Neutrophil (primary cell): ENCODE measurements around the gene SNW1.
"Not testable (repeated sequence)": the region's sequence is repeated elsewhere in the genome, so short reads cannot be mapped to it uniquely, and the experiment has no call there.

Experiments used
- H3K27ac ChIP-seq: fragments of 200-600 bp; sonication (generic); 2 replicates; pipeline ENCODE4 v1.5.1; 2016; ENCODE audit warnings: mild to moderate bottlenecking, moderate library complexity
- H3K27me3 ChIP-seq: fragments of 200-600 bp; sonication (generic); 2 replicates; pipeline ENCODE4 v1.6.0; 2016; ENCODE audit warnings: mild to moderate bottlenecking
- H3K36me3 ChIP-seq: fragments of 200-600 bp; sonication (generic); 2 replicates; pipeline ENCODE4 v1.5.1; 2017
- H3K4me1 ChIP-seq, 2 experiments: fragments of 200-600 bp in 1 of 2; sonication (generic) in 1 of 2; 1 replicate in 1 of 2; 2 replicates in 1 of 2; pipeline versions ENCODE4 v1.5.1 to v1.6.1; 2013 to 2016; ENCODE audit warnings: low read depth in 1 of 2, low read length in 1 of 2, mild to moderate bottlenecking in 1 of 2, moderate library complexity in 1 of 2; ENCODE audit not compliant: control insufficient read depth in 1 of 2, insufficient read depth in 1 of 2
- H3K4me3 ChIP-seq, 2 experiments: fragments of 200-600 bp in 1 of 2; sonication (generic) in 1 of 2; 1 replicate in 1 of 2; 2 replicates in 1 of 2; pipeline ENCODE4 v1.5.1; 2013 to 2016; ENCODE audit warnings: low read depth in 1 of 2, low read length in 1 of 2, mild to moderate bottlenecking in 1 of 2, moderate library complexity in 1 of 2
- H3K9me3 ChIP-seq: fragments of 200-600 bp; sonication (generic); 2 replicates; pipeline ENCODE4 v1.5.1; 2016
- CTCF ChIP-seq: fragments of 200-600 bp; sonication (generic); IDR thresholded peaks from 2 replicates; pipeline ENCODE4 v1.5.1; 2016; ENCODE audit warnings: antibody characterized with exemption

Gene SNW1

GRCh38 chr14:77790566-77791224 lies 29.7 kb upstream of the SNW1 start:
- H3K9me3 ChIP-seq: no peaks in the 10 kb centered on the region
- H3K27ac ChIP-seq: no peak overlapping the region
- H3K27me3 ChIP-seq: peaks cover 12% of the 10 kb centered on the region
- H3K4me1 ChIP-seq: no peaks in the 10 kb centered on the region
- H3K4me3 ChIP-seq: no peak overlapping the region
- TF ChIP-seq CTCF: no peak
- H3K36me3 ChIP-seq: no peaks in the 10 kb centered on the region

- no peak overlapping the region for H3K27ac ChIP-seq
- H3K9me3 ChIP-seq: no peaks in the 10 kb centered on the region
- no peaks in the 10 kb centered on the region for H3K27me3 ChIP-seq
- H3K36me3 ChIP-seq: no peaks in the 10 kb centered on the region
- H3K4me1 ChIP-seq: no peaks in the 10 kb centered on the region
- no peak overlapping the region for H3K4me3 ChIP-seq
- no peak for TF ChIP-seq CTCF
Observed at GRCh38 chr14:77786148-77786547, 25.2 kb upstream of the SNW1 start.

- no peaks in the 10 kb centered on the region for H3K27me3 ChIP-seq
- no peaks in the 10 kb centered on the region for H3K9me3 ChIP-seq
- no peak overlapping the region for H3K27ac ChIP-seq
- H3K4me1 ChIP-seq: no peaks in the 10 kb centered on the region
- no peak for TF ChIP-seq CTCF
- no peak overlapping the region for H3K4me3 ChIP-seq
- H3K36me3 ChIP-seq: no peaks in the 10 kb centered on the region
Observed at GRCh38 chr14:77782202-77782601, 21.2 kb upstream of the SNW1 start.

DNA sequence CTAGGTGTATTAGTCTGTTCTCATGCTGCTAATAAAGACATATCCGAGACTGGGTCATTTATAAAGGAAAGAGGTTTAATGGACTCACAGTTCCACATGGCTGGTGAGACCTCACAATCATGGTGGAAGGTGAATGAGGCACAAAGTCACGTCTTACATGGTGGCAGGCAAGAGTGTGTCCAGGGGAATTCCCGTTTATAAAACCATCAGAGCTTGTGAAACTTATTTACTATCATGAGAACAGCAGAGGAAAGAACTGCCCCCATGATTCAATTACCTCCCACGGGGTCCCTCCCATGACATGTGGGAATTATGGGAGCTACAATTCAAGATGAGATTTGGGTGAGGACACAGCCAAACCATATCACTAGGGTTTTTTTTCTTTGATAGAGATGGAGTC lies 13.0 kb upstream of the SNW1 start:
- not testable (repeated sequence) for H3K27ac ChIP-seq, H3K27me3 ChIP-seq, H3K36me3 ChIP-seq, H3K4me3 ChIP-seq, H3K9me3 ChIP-seq, H3K4me1 ChIP-seq

GRCh38 chr14:77768442-77769069 lies 7.6 kb upstream of the SNW1 start:
- H3K36me3 ChIP-seq, H3K9me3 ChIP-seq, H3K4me1 ChIP-seq, H3K27me3 ChIP-seq, H3K27ac ChIP-seq, H3K4me3 ChIP-seq: not testable (repeated sequence)

DNA sequence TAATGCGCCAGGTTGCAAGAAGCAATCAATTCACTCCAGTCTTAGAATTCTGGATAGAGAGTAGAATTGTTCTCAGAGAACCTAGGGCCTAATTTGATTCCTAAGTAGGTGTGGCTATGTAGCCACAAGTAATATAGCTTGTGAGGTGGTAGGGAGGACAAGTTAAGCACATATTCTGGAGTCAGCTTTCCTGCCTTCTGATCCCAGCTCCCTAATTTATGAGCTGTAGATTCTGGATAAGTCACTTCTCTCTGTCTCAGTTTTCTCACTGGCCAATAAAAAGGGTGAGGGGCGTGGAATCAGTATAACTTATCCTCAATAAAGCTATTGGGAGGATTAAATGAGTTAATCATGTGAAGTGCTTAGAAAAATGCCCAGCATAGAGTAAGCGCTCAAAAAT lies 3.0 kb upstream of the SNW1 start:
- peaks cover 20 to 25% of the 10 kb centered on the region in 2 experiments for H3K4me1 ChIP-seq
- no peaks in the 10 kb centered on the region for H3K9me3 ChIP-seq
- no peaks in the 10 kb centered on the region for H3K27me3 ChIP-seq
- TF ChIP-seq CTCF: no peak
- H3K4me3 ChIP-seq: no peak overlapping the region
- H3K27ac ChIP-seq: no peak overlapping the region
- no peaks in the 10 kb centered on the region for H3K36me3 ChIP-seq
